Breast epithelium (tissue), 3 donors: ENCODE data around the gene PHETA2.
"Not testable (repeated sequence)": the region's sequence is repeated elsewhere in the genome, so short reads cannot be mapped to it uniquely, and the experiment has no call there.

Experiments
- POLR2AphosphoS5 ChIP-seq, 3 donors: sonication (generic); formaldehyde crosslinking; IDR thresholded peaks; one replicate each; pipeline ENCODE4 v1.6.1; 2017; ENCODE audit warnings: antibody characterized with exemption in 3 of 3
- TF ChIP-seq, protein P1 (sequence below), 3 donors: fragments of 450-650 bp; IDR thresholded peaks; one replicate each; pipeline ENCODE4 v1.5.1; 2016 to 2017; ENCODE audit warnings: antibody characterized with exemption in 3 of 3, mild to moderate bottlenecking in 3 of 3, moderate library complexity in 3 of 3

DNA sequence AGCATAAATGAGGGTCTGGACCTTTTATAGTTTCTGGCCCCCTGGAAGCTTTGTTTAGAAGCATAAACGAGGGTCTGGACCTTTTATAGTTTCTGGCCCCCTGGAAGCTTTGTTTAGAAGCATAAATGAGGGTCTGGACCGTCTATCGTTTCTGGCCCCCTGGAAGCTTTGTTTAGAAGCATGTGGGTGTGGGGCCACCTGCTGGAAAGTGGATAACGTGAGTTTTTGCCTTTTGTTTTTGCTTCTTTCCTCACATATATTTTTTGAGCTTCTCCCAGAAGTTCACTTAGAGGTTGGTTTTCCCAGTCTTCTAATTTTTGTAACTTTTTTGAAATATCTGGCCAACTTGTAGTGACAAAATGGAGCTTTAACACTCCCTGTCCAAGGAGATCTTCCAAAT is 38.7 kb downstream of the PHETA2 start:
- TF ChIP-seq, protein P1, sequence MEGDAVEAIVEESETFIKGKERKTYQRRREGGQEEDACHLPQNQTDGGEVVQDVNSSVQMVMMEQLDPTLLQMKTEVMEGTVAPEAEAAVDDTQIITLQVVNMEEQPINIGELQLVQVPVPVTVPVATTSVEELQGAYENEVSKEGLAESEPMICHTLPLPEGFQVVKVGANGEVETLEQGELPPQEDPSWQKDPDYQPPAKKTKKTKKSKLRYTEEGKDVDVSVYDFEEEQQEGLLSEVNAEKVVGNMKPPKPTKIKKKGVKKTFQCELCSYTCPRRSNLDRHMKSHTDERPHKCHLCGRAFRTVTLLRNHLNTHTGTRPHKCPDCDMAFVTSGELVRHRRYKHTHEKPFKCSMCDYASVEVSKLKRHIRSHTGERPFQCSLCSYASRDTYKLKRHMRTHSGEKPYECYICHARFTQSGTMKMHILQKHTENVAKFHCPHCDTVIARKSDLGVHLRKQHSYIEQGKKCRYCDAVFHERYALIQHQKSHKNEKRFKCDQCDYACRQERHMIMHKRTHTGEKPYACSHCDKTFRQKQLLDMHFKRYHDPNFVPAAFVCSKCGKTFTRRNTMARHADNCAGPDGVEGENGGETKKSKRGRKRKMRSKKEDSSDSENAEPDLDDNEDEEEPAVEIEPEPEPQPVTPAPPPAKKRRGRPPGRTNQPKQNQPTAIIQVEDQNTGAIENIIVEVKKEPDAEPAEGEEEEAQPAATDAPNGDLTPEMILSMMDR (IDR thresholded peaks at IDR 0.05), result not testable (repeated sequence)
- not testable (repeated sequence) for TF ChIP-seq POLR2AphosphoS5 (IDR thresholded peaks at IDR 0.05)
